ENCODE data around the gene DUSP9.

- TF ChIP-seq POLR2AphosphoS5 (IDR thresholded peaks at IDR 0.05) (no peak), CTCF (IDR thresholded peaks at IDR 0.05) (no peak)
Observed at GRCh38 chrX:153626025-153626633, 20.9 kb upstream of the DUSP9 start.
